Activated T-cell treated with anti-CD3 and anti-CD28 coated beads for 48 hours (primary cell): Measurements from ENCODE around the gene TFDP2.
"Not testable (repeated sequence)": the region's sequence is repeated elsewhere in the genome, so short reads cannot be mapped to it uniquely, and the experiment has no call there.

Experiments used
- DNase-seq: peaks from one replicate; pipeline ENCODE4 v3.0.0-alpha.2; 2020; ENCODE audit warnings: low read depth

TFDP2 gene

GRCh38 chr3:141925677-141926076, 223.7 kb downstream of the TFDP2 start:
- DNase-seq: not testable (repeated sequence)

GRCh38 chr3:141921316-141921715, 228.0 kb downstream of the TFDP2 start:
- DNase-seq: no peak

- DNase-seq: no peak
These were observed 228.6 kb downstream of the TFDP2 start for GRCh38 chr3:141920701-141921100.

- no peak for DNase-seq
These were observed 233.6 kb downstream of the TFDP2 start for GRCh38 chr3:141915766-141916165.

- DNase-seq: no peak
These were observed 234.3 kb downstream of the TFDP2 start for GRCh38 chr3:141915016-141915415.

GRCh38 chr3:141914311-141914710, 235.0 kb downstream of the TFDP2 start:
- no peak for DNase-seq

- DNase-seq: no peak
These were observed 236.1 kb downstream of the TFDP2 start for GRCh38 chr3:141913150-141913811.

GRCh38 chr3:141909986-141910385, 239.4 kb downstream of the TFDP2 start:
- not testable (repeated sequence) for DNase-seq

GRCh38 chr3:141909408-141909807, 239.9 kb downstream of the TFDP2 start:
- DNase-seq: no peak

GRCh38 chr3:141905129-141905528, 244.2 kb downstream of the TFDP2 start:
- no peak for DNase-seq

GRCh38 chr3:141904203-141904602, 245.1 kb downstream of the TFDP2 start:
- DNase-seq: no peak

- DNase-seq: no peak
These were observed 247.4 kb downstream of the TFDP2 start for GRCh38 chr3:141901914-141902313.

- no peak for DNase-seq
These were observed 249.0 kb downstream of the TFDP2 start for GRCh38 chr3:141900343-141900742.

GRCh38 chr3:141898908-141899307, 250.4 kb downstream of the TFDP2 start:
- no peak for DNase-seq

- no peak for DNase-seq
These were observed 253.6 kb downstream of the TFDP2 start for GRCh38 chr3:141895731-141896130.

GRCh38 chr3:141894524-141895176, 254.7 kb downstream of the TFDP2 start:
- DNase-seq: no peak
